Lower leg skin (tissue), 3 donors: Measurements from ENCODE around the gene CASS4.

Experiments
- CTCF ChIP-seq, 3 donors: fragments of 450-650 bp; IDR thresholded peaks; one replicate each; pipeline ENCODE4 v1.5.1; 2016; ENCODE audit warnings: antibody characterized with exemption in 3 of 3, mild to moderate bottlenecking in 3 of 3, moderate library complexity in 2 of 3
- POLR2A ChIP-seq, 2 donors: fragments of 450-650 bp; IDR thresholded peaks; one replicate each; pipeline ENCODE4 v1.6.1; 2016 to 2017; ENCODE audit warnings: antibody characterized with exemption in 2 of 2, mild to moderate bottlenecking in 1 of 2, moderate library complexity in 1 of 2

GRCh38 chr20:56409521-56409920, 2.5 kb upstream of the CASS4 start:
- TF ChIP-seq CTCF (IDR thresholded peaks at IDR 0.05) (no peak), POLR2A (IDR thresholded peaks at IDR 0.05) (no peak)
